PC-3 (cell line): Measurements from ENCODE around the gene PRKAR2B.

Experiments used
- EZH2 ChIP-seq: fragments of 300-600 bp; sonication (generic); IDR thresholded peaks from one replicate; pipeline ENCODE4 v1.6.1; 2017; ENCODE audit warnings: antibody characterized with exemption, mild to moderate bottlenecking, low read length; ENCODE audit not compliant: unreplicated experiment
- EZH2phosphoT487 ChIP-seq: fragments of 300-600 bp; sonication (generic); IDR thresholded peaks from 2 replicates; pipeline ENCODE4 v1.6.1; 2018; ENCODE audit warnings: mild to moderate bottlenecking, antibody characterized with exemption, low read length, borderline replicate concordance
- TF ChIP-seq, protein P1 (sequence below): fragments of 300-600 bp; sonication (generic); conservative IDR thresholded peaks from 2 replicates; pipeline ENCODE4 v1.5.1; 2017; ENCODE audit warnings: antibody characterized with exemption, low read depth, mild to moderate bottlenecking, low read length

DNA sequence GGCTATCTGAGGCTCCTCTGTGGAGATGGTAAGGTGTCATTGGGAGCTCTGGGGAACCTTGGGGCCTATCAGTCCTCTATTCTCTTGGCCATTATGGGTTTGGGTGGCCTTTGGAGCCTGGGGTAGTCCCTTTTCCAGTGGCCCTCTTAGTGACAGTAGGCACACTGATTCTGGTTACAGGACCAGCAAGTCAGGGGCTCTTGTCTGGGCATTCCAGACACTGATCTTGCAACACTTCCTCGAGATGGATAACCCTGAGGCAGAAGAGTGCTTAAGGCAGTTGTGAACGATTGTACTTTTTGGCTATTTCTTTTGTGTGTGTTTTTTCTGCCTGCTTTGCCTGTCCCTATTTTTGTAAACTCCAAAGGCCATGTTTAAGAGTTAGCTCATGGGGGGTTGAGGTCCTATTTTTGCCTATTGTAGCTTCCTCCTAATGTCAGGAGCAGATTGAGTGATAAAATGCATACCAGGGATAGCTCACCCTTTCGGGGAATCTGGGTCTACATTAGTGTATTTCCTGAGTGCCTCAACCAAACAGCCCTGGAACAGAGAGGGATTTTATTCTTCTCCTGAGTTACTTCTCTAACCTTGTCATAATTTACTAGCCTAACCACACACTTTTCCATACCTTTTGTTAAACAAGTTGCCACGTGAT is 61.2 kb downstream of the PRKAR2B start:
- TF ChIP-seq, protein P1, sequence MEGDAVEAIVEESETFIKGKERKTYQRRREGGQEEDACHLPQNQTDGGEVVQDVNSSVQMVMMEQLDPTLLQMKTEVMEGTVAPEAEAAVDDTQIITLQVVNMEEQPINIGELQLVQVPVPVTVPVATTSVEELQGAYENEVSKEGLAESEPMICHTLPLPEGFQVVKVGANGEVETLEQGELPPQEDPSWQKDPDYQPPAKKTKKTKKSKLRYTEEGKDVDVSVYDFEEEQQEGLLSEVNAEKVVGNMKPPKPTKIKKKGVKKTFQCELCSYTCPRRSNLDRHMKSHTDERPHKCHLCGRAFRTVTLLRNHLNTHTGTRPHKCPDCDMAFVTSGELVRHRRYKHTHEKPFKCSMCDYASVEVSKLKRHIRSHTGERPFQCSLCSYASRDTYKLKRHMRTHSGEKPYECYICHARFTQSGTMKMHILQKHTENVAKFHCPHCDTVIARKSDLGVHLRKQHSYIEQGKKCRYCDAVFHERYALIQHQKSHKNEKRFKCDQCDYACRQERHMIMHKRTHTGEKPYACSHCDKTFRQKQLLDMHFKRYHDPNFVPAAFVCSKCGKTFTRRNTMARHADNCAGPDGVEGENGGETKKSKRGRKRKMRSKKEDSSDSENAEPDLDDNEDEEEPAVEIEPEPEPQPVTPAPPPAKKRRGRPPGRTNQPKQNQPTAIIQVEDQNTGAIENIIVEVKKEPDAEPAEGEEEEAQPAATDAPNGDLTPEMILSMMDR, result no peak
- TF ChIP-seq EZH2phosphoT487, result no peak
- no peak for TF ChIP-seq EZH2
